Hepatocyte (in vitro differentiated cells): ENCODE data around the gene CLCF1.

Experiments used
- CTCF ChIP-seq: fragments of 200-600 bp; sonication (generic); IDR thresholded peaks from 2 replicates; pipeline ENCODE4 v1.5.1; 2016; ENCODE audit warnings: antibody characterized with exemption, mild to moderate bottlenecking; ENCODE audit not compliant: poor library complexity
- EZH2phosphoT487 ChIP-seq: fragments of 200-600 bp; sonication (generic); IDR thresholded peaks from one replicate; pipeline ENCODE4 v1.6.1; 2018; ENCODE audit warnings: antibody characterized with exemption, mild to moderate bottlenecking, low read depth, moderate library complexity; ENCODE audit not compliant: unreplicated experiment, severe bottlenecking

- TF ChIP-seq CTCF, result no peak
- TF ChIP-seq EZH2phosphoT487, result no peak
Observed at GRCh38 chr11:67396587-67397389, 23.4 kb upstream of the CLCF1 start.
